A549 (cell line): ENCODE results near the gene TUG1. TPM values are rescaled to one million over a fixed set of nuclear protein-coding genes. Genes with fewer than 3 reads are reported as not detected.

Source experiments
- ATAC-seq, 2 experiments: fragments of 200-7000 bp in 1 of 2; fragments of >200 bp in 1 of 2; cut with Nextera tagmentation in 1 of 2; cut with Tn5 transposase in 1 of 2; 3 replicates each; pipeline versions ENCODE4 v1.8.0 to v1.9.1; 2018 to 2020; ENCODE audit warnings: mild to moderate bottlenecking in 1 of 2, moderate library complexity in 1 of 2
- CTCF ChIA-PET: fragments of 300-600 bp; sonication (Branson Sonifier 250); formaldehyde crosslinking; extraction: SDS; loops from one replicate; lab custom pipeline; 2021; ENCODE audit warnings: antibody characterized with exemption, inconsistent platforms; lab: Yijun Ruan, JAX
- POLR2A ChIA-PET: fragments of 350-600 bp; formaldehyde crosslinking; extraction: SDS; loops from one replicate; lab custom pipeline; 2021; ENCODE audit warnings: antibody characterized with exemption, inconsistent platforms; lab: Yijun Ruan, JAX
- DNase-seq, 2 experiments: peaks; one replicate each; pipeline versions ENCODE4 v3.0.0 to v3.0.0-alpha.2; 2011 to 2016; ENCODE audit warnings: low read depth in 1 of 2, low spot score in 1 of 2
- FAIRE-seq: peaks from 2 replicates; lab custom pipeline; 2011; peaks lifted over from hg19 to GRCh38; lab: Jason Lieb, UNC
- H3K27ac ChIP-seq, 2 experiments: fragments of >200 bp; sonication (Bioruptor Twin); formaldehyde crosslinking; 3 replicates each; pipeline ENCODE4 v1.5.1; 2016 to 2017
- H3K4me1 ChIP-seq: fragments of >200 bp; sonication (Bioruptor Twin); formaldehyde crosslinking; 3 replicates; pipeline ENCODE4 v1.6.1; 2016
- H3K4me2 ChIP-seq: fragments of >200 bp; sonication (Bioruptor Twin); formaldehyde crosslinking; 3 replicates; pipeline ENCODE4 v1.6.1; 2016
- H3K4me3 ChIP-seq: fragments of >200 bp; sonication (Bioruptor Twin); formaldehyde crosslinking; 3 replicates; pipeline ENCODE4 v1.5.1; 2016
- H3K9me3 ChIP-seq: fragments of >200 bp; sonication (Bioruptor Twin); formaldehyde crosslinking; 3 replicates; pipeline ENCODE4 v1.6.1; 2016
- BHLHE40 ChIP-seq: IDR thresholded peaks from 2 replicates; pipeline ENCODE4 v1.6.1; 2012; ENCODE audit warnings: low read depth, low read length, inconsistent platforms
- CEBPB ChIP-seq, 2 experiments: fragments of >200 bp in 1 of 2; sonication (Bioruptor Twin) in 1 of 2; formaldehyde crosslinking in 1 of 2; IDR thresholded peaks; 2 replicates each; pipeline ENCODE4 v1.6.1; 2012 to 2016
- FOSB ChIP-seq: fragments of 250-450 bp; sonication (Bioruptor Pico); IDR thresholded peaks from 2 replicates; pipeline ENCODE4 v1.5.0; 2020; ENCODE audit warnings: mild to moderate bottlenecking, moderate library complexity
- GATA3 ChIP-seq: IDR thresholded peaks from 2 replicates; pipeline ENCODE4 v1.6.1; 2012; ENCODE audit warnings: borderline replicate concordance
- KDM1A ChIP-seq: fragments of 200-600 bp; sonication (generic); IDR thresholded peaks from 2 replicates; pipeline ENCODE4 v1.6.1; 2016; ENCODE audit warnings: low read depth, mild to moderate bottlenecking
- MAZ ChIP-seq: fragments of 150-350 bp; IDR thresholded peaks from 2 replicates; pipeline ENCODE4 v1.6.1; 2014; ENCODE audit warnings: antibody characterized with exemption, low read depth, low read length, borderline replicate concordance
- NFE2L2 ChIP-seq: fragments of 150-350 bp; conservative IDR thresholded peaks from 2 replicates; pipeline ENCODE4 v1.6.1; 2014; ENCODE audit warnings: low read length
- NPAS2 ChIP-seq: fragments of 250-450 bp; sonication (Bioruptor Pico); IDR thresholded peaks from 2 replicates; pipeline ENCODE4 v1.8.0; 2022; ENCODE audit warnings: mild to moderate bottlenecking, moderate library complexity, borderline replicate concordance
- PHF8 ChIP-seq: fragments of 200-600 bp; sonication (generic); IDR thresholded peaks from 2 replicates; pipeline ENCODE4 v1.6.1; 2016; ENCODE audit warnings: low read depth, mild to moderate bottlenecking, antibody characterized with exemption, moderate library complexity, borderline replicate concordance
- RCOR1 ChIP-seq: fragments of 150-350 bp; IDR thresholded peaks from 2 replicates; pipeline ENCODE4 v1.6.1; 2014; ENCODE audit warnings: antibody characterized with exemption, low read length, low read depth
- RFX5 ChIP-seq: fragments of 450-650 bp; IDR thresholded peaks from 2 replicates; pipeline ENCODE4 v1.7.1; 2014; ENCODE audit warnings: antibody characterized with exemption, mild to moderate bottlenecking, moderate library complexity
- RNF2 ChIP-seq: fragments of 200-600 bp; sonication (generic); IDR thresholded peaks from 2 replicates; pipeline ENCODE4 v1.6.1; 2016; ENCODE audit warnings: low read depth, mild to moderate bottlenecking, antibody characterized with exemption, moderate library complexity, borderline replicate concordance
- SMC3 ChIP-seq: fragments of >200 bp; sonication (Bioruptor Twin); formaldehyde crosslinking; IDR thresholded peaks from 3 replicates; pipeline ENCODE4 v1.6.1; 2018; ENCODE audit warnings: inconsistent platforms
- SREBF2 ChIP-seq: fragments of 450-650 bp; IDR thresholded peaks from 2 replicates; pipeline ENCODE4 v1.6.1; 2014; ENCODE audit warnings: mild to moderate bottlenecking, moderate library complexity
- TP53 ChIP-seq: fragments of 250-450 bp; sonication (Bioruptor Pico); IDR thresholded peaks from 2 replicates; pipeline ENCODE4 v1.5.0; 2021; ENCODE audit warnings: mild to moderate bottlenecking, moderate library complexity
- ZFP36 ChIP-seq: fragments of 450-650 bp; IDR thresholded peaks from 2 replicates; pipeline ENCODE4 v1.6.1; 2014; ENCODE audit warnings: borderline replicate concordance; ENCODE audit not compliant: partially characterized antibody
- ZSCAN20 ChIP-seq: fragments of 250-450 bp; sonication (Bioruptor Pico); IDR thresholded peaks from 2 replicates; pipeline ENCODE4 v1.8.0; 2022; ENCODE audit warnings: mild to moderate bottlenecking, moderate library complexity
- WGBS: methylation state at CpG from one replicate; pipeline ENCODE4 v1.1.6; 2017; ENCODE audit errors: missing lambda C conversion rate; 5-methylcytosine and 5-hydroxymethylcytosine counted together
- polyA plus RNA-seq, 4 experiments: library from polyadenylated mRNA; depleted of rRNA in 3 of 4; stranded (reverse); fragments of >200 nt; fragmentation: RNase III in 1 of 4; extraction: RNeasy Plus Mini Kit Qiagen cat#74134 plus additional on column Dnase treatment in 1 of 4; gene quantifications; 2 replicates in 3 of 4; 3 replicates in 1 of 4; pipeline ENCODE4 v1.2.3, GENCODE V29; 2011 to 2017
- TF ChIP-seq, protein P1 (sequence below): fragments of >200 bp; sonication (Bioruptor Twin); formaldehyde crosslinking; IDR thresholded peaks from 2 replicates; pipeline ENCODE4 v1.6.1; 2016
- TF ChIP-seq, protein P2 (sequence below): fragments of 250-450 bp; sonication (Bioruptor Pico); IDR thresholded peaks from 2 replicates; pipeline ENCODE4 v1.5.0; 2021; ENCODE audit warnings: mild to moderate bottlenecking, moderate library complexity, borderline replicate concordance
- TF ChIP-seq, protein P3 (sequence below): fragments of 150-350 bp; IDR thresholded peaks from 2 replicates; pipeline ENCODE4 v1.6.1; 2014; ENCODE audit warnings: low read depth, mild to moderate bottlenecking, low read length
- TF ChIP-seq, protein P4 (sequence below): IDR thresholded peaks from 2 replicates; pipeline ENCODE4 v1.6.1; 2012
- TF ChIP-seq, protein P5 (sequence below): fragments of >200 bp; sonication (Bioruptor Twin); formaldehyde crosslinking; IDR thresholded peaks from 3 replicates; pipeline ENCODE4 v1.6.1; 2016
- TF ChIP-seq, protein P6 (sequence below): IDR thresholded peaks from 2 replicates; pipeline ENCODE4 v1.6.1; 2012

Gene TUG1
- polyA plus RNA-seq, 2 of the 4 experiments (the other 2 are of a cell fraction) = 29.9 to 104 TPM

DNA sequence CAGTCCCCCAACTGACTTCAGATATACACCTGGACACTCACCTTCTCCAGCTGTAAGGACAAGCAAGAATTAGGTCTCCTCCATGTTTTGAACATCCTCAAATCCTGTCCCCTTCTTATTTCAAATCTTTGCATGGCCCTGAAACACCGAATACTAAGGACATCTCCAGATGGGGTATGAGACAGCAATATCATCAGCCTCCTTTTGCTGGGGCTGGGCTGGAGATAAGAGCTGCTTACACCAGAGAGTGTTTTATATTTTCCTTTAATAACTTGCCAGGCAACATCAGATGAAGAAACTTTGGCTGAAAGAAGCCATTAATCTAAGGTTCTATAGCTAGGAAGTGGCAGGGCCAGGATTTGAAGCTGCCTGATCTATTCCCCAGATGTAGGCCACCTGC is 21.6 kb downstream of the TUG1 start:
- Histone ChIP-seq H3K27ac (no peak overlapping the region), H3K4me1 (no peaks in the 10 kb centered on the region), H3K4me3 (no peak overlapping the region), H3K9me3 (no peaks in the 10 kb centered on the region), H3K4me2 (no peak overlapping the region)
- FAIRE-seq (no peak), DNase-seq (no peak)
- POLR2A ChIA-PET = no interaction called here
- TF ChIP-seq RFX5 (no peak), RCOR1 (no peak), RNF2 (no peak), GATA3 (no peak), CEBPB (IDR thresholded peaks at IDR 0.05) (no peak), PHF8 (no peak), NFE2L2 (no peak), FOSB (CRISPR knock-in tag) (no peak), ZSCAN20 (CRISPR knock-in tag) (no peak), NPAS2 (CRISPR knock-in tag) (no peak), SMC3 (no peak), ZFP36 (no peak), TP53 (CRISPR knock-in tag) (no peak), KDM1A (no peak), BHLHE40 (no peak)
- TF ChIP-seq, protein P1, sequence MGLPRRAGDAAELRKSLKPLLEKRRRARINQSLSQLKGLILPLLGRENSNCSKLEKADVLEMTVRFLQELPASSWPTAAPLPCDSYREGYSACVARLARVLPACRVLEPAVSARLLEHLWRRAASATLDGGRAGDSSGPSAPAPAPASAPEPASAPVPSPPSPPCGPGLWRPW = no peak
- TF ChIP-seq, protein P2, sequence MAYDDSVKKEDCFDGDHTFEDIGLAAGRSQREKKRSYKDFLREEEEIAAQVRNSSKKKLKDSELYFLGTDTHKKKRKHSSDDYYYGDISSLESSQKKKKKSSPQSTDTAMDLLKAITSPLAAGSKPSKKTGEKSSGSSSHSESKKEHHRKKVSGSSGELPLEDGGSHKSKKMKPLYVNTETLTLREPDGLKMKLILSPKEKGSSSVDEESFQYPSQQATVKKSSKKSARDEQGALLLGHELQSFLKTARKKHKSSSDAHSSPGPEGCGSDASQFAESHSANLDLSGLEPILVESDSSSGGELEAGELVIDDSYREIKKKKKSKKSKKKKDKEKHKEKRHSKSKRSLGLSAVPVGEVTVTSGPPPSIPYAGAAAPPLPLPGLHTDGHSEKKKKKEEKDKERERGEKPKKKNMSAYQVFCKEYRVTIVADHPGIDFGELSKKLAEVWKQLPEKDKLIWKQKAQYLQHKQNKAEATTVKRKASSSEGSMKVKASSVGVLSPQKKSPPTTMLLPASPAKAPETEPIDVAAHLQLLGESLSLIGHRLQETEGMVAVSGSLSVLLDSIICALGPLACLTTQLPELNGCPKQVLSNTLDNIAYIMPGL = no peak
- TF ChIP-seq, protein P3, sequence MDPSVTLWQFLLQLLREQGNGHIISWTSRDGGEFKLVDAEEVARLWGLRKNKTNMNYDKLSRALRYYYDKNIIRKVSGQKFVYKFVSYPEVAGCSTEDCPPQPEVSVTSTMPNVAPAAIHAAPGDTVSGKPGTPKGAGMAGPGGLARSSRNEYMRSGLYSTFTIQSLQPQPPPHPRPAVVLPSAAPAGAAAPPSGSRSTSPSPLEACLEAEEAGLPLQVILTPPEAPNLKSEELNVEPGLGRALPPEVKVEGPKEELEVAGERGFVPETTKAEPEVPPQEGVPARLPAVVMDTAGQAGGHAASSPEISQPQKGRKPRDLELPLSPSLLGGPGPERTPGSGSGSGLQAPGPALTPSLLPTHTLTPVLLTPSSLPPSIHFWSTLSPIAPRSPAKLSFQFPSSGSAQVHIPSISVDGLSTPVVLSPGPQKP = no peak
- TF ChIP-seq, protein P4, sequence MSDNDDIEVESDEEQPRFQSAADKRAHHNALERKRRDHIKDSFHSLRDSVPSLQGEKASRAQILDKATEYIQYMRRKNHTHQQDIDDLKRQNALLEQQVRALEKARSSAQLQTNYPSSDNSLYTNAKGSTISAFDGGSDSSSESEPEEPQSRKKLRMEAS = no peak
- TF ChIP-seq, all 56 proteins: peak for 0
- CTCF ChIA-PET = interaction anchor here (1.5 kb wide), 1 partner anchor 12 kb away, joined by 4 read pairs; no protein-coding TSS in a partner anchor
- WGBS = 78% methylated on average over 1 of the region's 1 CpG
- ATAC-seq = no peak

DNA sequence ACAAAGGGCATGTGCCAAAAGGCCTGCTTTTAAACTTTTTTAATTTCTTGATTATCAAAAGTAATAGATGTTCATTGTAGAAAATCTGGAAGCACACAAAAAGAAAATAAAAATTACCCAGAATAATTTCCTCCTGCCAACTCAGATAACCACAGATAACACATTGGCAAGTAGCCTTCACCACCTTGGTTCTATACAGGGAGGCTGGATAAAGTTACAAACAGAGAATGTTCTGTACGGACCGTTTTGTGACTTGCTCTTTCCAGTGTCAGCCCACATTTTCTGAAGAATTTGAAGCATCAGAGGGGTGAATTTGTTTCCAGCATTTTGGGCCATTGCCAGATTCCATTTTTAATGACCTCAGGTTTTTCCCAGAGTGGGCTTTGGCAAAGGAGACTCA is 23.5 kb downstream of the TUG1 start:
- Histone ChIP-seq H3K4me1 (no peaks in the 10 kb centered on the region), H3K4me2 (no peak overlapping the region), H3K4me3 (no peak overlapping the region), H3K27ac (no peak overlapping the region), H3K9me3 (no peaks in the 10 kb centered on the region)
- FAIRE-seq = no peak
- CTCF ChIA-PET = interaction anchor here (0.6 kb wide), 1 partner anchor 24 kb away, joined by 3 read pairs; the partner anchor contains the start of genes MORC2 and TUG1
- DNase-seq = no peak
- ATAC-seq = no peak
- 55% methylated on average over 2 of the region's 2 CpGs for WGBS
- POLR2A ChIA-PET = interaction anchor here (0.7 kb wide), 1 partner anchor 65 kb away, joined by 3 read pairs; no protein-coding TSS in a partner anchor
- TF ChIP-seq MAZ (no peak), GATA3 (no peak), FOSB (CRISPR knock-in tag) (no peak), NFE2L2 (no peak), SREBF2 (no peak)
- TF ChIP-seq, protein P5, sequence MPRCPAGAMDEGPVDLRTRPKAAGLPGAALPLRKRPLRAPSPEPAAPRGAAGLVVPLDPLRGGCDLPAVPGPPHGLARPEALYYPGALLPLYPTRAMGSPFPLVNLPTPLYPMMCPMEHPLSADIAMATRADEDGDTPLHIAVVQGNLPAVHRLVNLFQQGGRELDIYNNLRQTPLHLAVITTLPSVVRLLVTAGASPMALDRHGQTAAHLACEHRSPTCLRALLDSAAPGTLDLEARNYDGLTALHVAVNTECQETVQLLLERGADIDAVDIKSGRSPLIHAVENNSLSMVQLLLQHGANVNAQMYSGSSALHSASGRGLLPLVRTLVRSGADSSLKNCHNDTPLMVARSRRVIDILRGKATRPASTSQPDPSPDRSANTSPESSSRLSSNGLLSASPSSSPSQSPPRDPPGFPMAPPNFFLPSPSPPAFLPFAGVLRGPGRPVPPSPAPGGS = no peak
- TF ChIP-seq, protein P6, sequence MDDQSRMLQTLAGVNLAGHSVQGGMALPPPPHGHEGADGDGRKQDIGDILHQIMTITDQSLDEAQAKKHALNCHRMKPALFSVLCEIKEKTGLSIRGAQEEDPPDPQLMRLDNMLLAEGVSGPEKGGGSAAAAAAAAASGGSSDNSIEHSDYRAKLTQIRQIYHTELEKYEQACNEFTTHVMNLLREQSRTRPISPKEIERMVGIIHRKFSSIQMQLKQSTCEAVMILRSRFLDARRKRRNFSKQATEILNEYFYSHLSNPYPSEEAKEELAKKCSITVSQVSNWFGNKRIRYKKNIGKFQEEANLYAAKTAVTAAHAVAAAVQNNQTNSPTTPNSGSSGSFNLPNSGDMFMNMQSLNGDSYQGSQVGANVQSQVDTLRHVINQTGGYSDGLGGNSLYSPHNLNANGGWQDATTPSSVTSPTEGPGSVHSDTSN = no peak
